Karpas-422 (cell line): Measurements from ENCODE around the gene HAUS6. TPM values are rescaled to one million over a fixed set of nuclear protein-coding genes. Genes with fewer than 3 reads are reported as not detected.
"Not testable (repeated sequence)": the region's sequence is repeated elsewhere in the genome, so short reads cannot be mapped to it uniquely, and the experiment has no call there.

Experiments used
- DNase-seq: peaks from one replicate; pipeline ENCODE4 v3.0.0-alpha.2; 2015
- H2AFZ ChIP-seq: fragments of 200-600 bp; sonication (generic); 2 replicates; pipeline ENCODE4 v1.6.1; 2014; ENCODE audit warnings: antibody characterized with exemption, low read length, mixed read lengths
- H3K27ac ChIP-seq: fragments of 200-600 bp; sonication (generic); 2 replicates; pipeline ENCODE4 v1.5.1; 2014; ENCODE audit warnings: mild to moderate bottlenecking, low read length, moderate library complexity
- H3K27me3 ChIP-seq: fragments of 200-600 bp; sonication (generic); 2 replicates; pipeline ENCODE4 v1.6.1; 2014; ENCODE audit warnings: low read length, mixed read lengths
- H3K36me3 ChIP-seq: fragments of 200-600 bp; sonication (generic); 2 replicates; pipeline ENCODE4 v1.6.1; 2014; ENCODE audit warnings: low read length, mixed read lengths; ENCODE audit not compliant: insufficient read depth
- H3K4me1 ChIP-seq: fragments of 200-600 bp; sonication (generic); 2 replicates; pipeline ENCODE4 v1.6.1; 2014; ENCODE audit warnings: mild to moderate bottlenecking, low read length, mixed read lengths
- H3K4me2 ChIP-seq: fragments of 200-600 bp; sonication (generic); 2 replicates; pipeline ENCODE4 v1.6.1; 2014; ENCODE audit warnings: low read length, low read depth, mild to moderate bottlenecking; ENCODE audit not compliant: poor library complexity, severe bottlenecking
- H3K4me3 ChIP-seq: fragments of 200-600 bp; sonication (generic); 2 replicates; pipeline ENCODE4 v1.5.1; 2014; ENCODE audit warnings: mild to moderate bottlenecking, antibody characterized with exemption, low read length, mixed read lengths
- H3K79me2 ChIP-seq: fragments of 200-600 bp; sonication (generic); 2 replicates; pipeline ENCODE4 v1.6.1; 2014; ENCODE audit warnings: mild to moderate bottlenecking, low read length, mixed read lengths
- H3K9ac ChIP-seq: fragments of 200-600 bp; sonication (generic); 2 replicates; pipeline ENCODE4 v1.6.0; 2014; ENCODE audit warnings: low read length
- H3K9me2 ChIP-seq: fragments of 200-600 bp; sonication (generic), shearing (Covaris generic); replicated peaks from 2 replicates; pipeline ENCODE4 v1.6.0; 2014; ENCODE audit warnings: mild to moderate bottlenecking, low read length, moderate library complexity; ENCODE audit not compliant: insufficient read depth
- H3K9me3 ChIP-seq: fragments of 300-700, 200-600 bp; sonication (generic); 2 replicates; pipeline ENCODE4 v1.6.1; 2014; ENCODE audit warnings: low read length, mixed read lengths
- H4K20me1 ChIP-seq: fragments of 200-600 bp; sonication (generic); 2 replicates; pipeline ENCODE4 v1.6.1; 2014; ENCODE audit warnings: mild to moderate bottlenecking, antibody characterized with exemption, low read length, low read depth; ENCODE audit not compliant: insufficient read depth
- small RNA-seq: library from RNA; depleted of rRNA; stranded (forward); fragments of <200 nt; gene quantifications from one replicate; pipeline ENCODE3, GENCODE V24; 2014
- total RNA-seq: library from RNA; depleted of rRNA; stranded (reverse); fragments of >200 nt; shearing (Covaris generic); gene quantifications from 2 replicates; pipeline ENCODE4 v1.2.3, GENCODE V29; 2014; ENCODE audit warnings: low replicate concordance; rRNA removed

HAUS6 gene
- total RNA-seq, 1 experiment from 2014 or later = 32.6 TPM

DNA sequence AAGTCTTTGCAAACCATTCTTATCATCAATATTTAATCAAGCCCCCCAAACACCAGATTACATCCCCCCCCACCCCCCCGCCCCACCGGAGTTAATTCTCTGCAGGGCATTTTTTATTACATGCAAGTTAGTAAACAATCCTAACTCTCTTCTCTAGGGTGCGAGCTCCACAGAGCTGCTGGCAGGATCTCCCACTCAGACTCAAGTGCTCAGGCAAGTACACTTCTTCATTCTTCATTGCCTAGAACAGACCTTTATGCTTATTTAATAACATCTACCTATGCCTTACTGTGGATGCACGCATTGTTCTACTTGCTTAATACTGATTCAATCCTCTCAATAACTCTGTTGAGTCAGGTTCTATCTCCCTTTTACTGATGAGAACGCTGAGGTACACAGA lies 79.6 kb downstream of the HAUS6 start:
- H3K79me2 ChIP-seq = no peaks in the 10 kb centered on the region
- H4K20me1 ChIP-seq = no peaks in the 10 kb centered on the region
- H3K4me1 ChIP-seq = no peaks in the 10 kb centered on the region
- H3K36me3 ChIP-seq = no peaks in the 10 kb centered on the region
- no peak overlapping the region for H3K9ac ChIP-seq
- H3K4me3 ChIP-seq = no peak overlapping the region
- H3K27ac ChIP-seq = no peak overlapping the region
- H3K9me3 ChIP-seq = no peaks in the 10 kb centered on the region; the same call in 1 of the 2 replicates
- H3K9me2 ChIP-seq = no peaks in the 10 kb centered on the region
- H3K4me2 ChIP-seq = no peak overlapping the region
- no peaks in the 10 kb centered on the region for H3K27me3 ChIP-seq
- DNase-seq = no peak
- no peak overlapping the region for H2AFZ ChIP-seq

DNA sequence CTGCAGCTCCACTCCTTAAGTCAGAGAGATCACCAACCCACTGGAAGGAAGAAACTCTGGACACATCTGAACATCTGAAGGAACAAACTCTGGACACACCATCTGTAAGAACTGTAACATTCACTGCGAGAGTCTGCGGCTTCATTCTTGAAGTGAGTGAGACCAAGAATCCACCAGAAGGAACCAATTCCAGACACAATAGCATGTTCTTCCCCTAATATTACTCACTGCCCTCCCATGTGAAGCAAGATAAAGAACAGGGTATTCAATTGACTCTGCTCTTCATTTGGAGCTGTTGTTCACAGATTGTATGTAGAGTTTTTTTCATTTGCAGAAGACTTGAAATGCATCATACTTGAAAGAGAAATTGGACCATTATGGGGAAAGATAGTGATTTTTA lies 80.5 kb downstream of the HAUS6 start:
- Histone ChIP-seq H3K27me3 (no peaks in the 10 kb centered on the region), H3K9me3 (no peaks in the 10 kb centered on the region; the same call in 1 of the 2 replicates), H3K79me2 (no peaks in the 10 kb centered on the region), H3K36me3 (no peaks in the 10 kb centered on the region), H3K9me2 (no peaks in the 10 kb centered on the region), H4K20me1 (no peaks in the 10 kb centered on the region), H3K9ac (no peak overlapping the region), H3K4me2 (no peak overlapping the region), H3K27ac (no peak overlapping the region), H2AFZ (no peak overlapping the region), H3K4me1 (no peaks in the 10 kb centered on the region), H3K4me3 (no peak overlapping the region)
- DNase-seq = no peak

DNA sequence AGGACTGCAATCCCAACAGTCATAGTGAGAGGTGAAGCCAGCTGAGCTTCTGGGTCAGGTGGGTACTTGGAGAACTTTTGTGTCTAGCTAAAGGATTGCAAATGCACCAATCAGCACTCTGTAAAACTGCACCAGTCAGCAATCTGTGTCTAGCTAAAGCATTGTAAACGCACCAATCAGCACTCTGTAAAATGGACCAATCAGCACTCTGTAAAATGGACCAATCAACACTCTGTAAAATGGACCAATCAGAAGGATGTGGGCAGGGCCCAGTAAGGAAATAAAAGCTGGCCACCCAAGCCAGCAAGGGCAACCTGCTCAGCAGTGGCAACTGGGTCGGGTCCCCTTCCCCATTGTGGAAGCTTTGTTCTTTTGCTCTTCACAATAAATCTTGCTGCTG lies 81.1 kb downstream of the HAUS6 start:
- not testable (repeated sequence) for H3K4me1 ChIP-seq, H4K20me1 ChIP-seq, H3K9me3 ChIP-seq, H3K36me3 ChIP-seq, H3K9ac ChIP-seq, H3K9me2 ChIP-seq, H3K4me2 ChIP-seq, H3K4me3 ChIP-seq, H2AFZ ChIP-seq, H3K27me3 ChIP-seq, H3K27ac ChIP-seq, DNase-seq, H3K79me2 ChIP-seq

DNA sequence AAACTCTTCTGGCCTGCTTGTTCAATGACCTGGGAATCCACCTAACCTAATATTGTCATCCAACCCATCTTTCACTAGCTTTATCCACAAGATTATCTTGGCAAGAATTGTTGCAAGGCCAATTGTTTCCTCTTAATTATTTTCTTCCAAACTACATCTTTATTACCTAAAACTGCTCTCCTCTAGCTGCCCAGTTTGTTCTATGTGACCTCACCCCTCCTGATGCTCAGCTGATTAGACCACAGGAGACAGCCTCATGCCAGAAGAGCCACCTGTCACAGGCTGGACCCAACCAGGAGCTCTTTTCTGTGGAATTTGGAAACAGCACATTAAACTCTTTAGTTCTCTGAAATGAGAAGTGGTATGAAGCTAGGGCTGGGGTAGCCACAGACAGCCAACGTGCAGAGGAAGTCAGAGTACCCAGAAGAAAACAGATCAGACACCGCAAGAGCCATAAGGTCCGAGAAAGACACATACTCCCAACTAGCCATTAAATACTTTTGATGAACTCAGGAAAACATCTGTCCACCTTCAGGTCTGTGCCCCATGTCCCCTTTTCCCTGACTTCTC lies 81.7 kb downstream of the HAUS6 start:
- H3K27me3 ChIP-seq = no peaks in the 10 kb centered on the region
- no peaks in the 10 kb centered on the region for H4K20me1 ChIP-seq
- no peak overlapping the region for H3K27ac ChIP-seq
- H3K79me2 ChIP-seq = no peaks in the 10 kb centered on the region
- no peaks in the 10 kb centered on the region for H3K4me1 ChIP-seq
- H3K4me2 ChIP-seq = no peak overlapping the region
- H3K9me3 ChIP-seq = no peaks in the 10 kb centered on the region; the same call in 1 of the 2 replicates
- H3K9ac ChIP-seq = no peak overlapping the region
- H3K36me3 ChIP-seq = no peaks in the 10 kb centered on the region
- DNase-seq = no peak
- no peak overlapping the region for H2AFZ ChIP-seq
- H3K9me2 ChIP-seq = no peaks in the 10 kb centered on the region
- no peak overlapping the region for H3K4me3 ChIP-seq

DNA sequence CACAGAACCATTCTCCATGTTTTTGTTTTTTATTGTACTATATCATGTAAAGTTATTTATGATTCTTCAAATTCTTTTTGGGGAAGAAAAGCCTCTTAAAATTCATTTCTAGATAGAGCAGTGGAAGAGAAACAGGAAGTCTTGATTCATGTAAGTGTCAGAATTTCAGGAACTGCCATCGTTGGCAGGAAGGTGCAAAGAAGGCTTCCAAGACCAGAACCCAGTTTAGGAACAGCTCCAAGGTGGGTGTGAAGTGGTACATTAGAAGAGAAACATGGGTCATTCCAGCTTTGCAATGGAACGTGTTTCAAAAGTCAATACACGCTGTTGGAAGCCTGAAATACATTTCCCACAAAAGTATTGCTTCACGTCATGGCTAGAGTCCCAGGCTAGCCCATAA lies 84.5 kb downstream of the HAUS6 start:
- H3K27me3 ChIP-seq = no peaks in the 10 kb centered on the region
- no peak overlapping the region for H3K4me2 ChIP-seq
- no peaks in the 10 kb centered on the region for H3K9me2 ChIP-seq
- no peaks in the 10 kb centered on the region for H3K79me2 ChIP-seq
- H3K36me3 ChIP-seq = no peaks in the 10 kb centered on the region
- no peak overlapping the region for H2AFZ ChIP-seq
- DNase-seq = peak; percentile 29
- no peaks in the 10 kb centered on the region for H3K4me1 ChIP-seq
- no peaks in the 10 kb centered on the region for H4K20me1 ChIP-seq
- H3K4me3 ChIP-seq = no peak overlapping the region
- no peak overlapping the region for H3K27ac ChIP-seq
- no peak overlapping the region for H3K9ac ChIP-seq
- H3K9me3 ChIP-seq = no peaks in the 10 kb centered on the region; the same call in 1 of the 2 replicates

DNA sequence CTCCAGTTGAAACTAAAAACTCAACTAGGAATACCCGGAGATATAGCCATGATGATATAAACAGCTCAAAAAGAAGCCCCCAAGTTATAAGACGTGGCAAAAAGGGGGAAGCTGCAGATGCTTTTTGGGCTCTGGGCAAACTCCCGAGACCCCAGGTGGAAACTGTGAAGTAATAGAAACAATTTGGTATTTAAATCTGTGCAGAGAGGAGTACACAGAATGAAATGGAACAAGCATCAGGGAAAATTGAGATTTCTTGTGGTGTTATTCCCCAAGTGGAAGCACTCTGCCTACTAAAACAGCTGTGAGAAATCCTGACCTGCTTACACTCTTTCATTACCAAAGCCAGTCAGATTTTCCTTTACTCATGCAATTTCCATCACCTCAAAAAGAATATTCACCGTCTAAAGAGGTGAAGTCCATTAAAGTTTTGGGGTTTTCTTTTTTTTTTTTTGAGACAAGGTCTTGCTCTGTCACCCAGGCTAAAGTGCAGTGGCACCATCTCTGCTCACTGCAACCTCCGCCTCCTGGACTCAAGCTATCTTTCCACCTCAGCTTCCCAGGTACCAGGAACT lies 93.2 kb downstream of the HAUS6 start:
- Histone ChIP-seq H4K20me1 (no peaks in the 10 kb centered on the region), H3K27ac (no peak overlapping the region), H3K9me2 (no peaks in the 10 kb centered on the region), H3K4me3 (no peak overlapping the region), H3K36me3 (no peaks in the 10 kb centered on the region), H3K9me3 (no peaks in the 10 kb centered on the region), H3K4me2 (no peak overlapping the region), H3K9ac (no peak overlapping the region), H2AFZ (no peak overlapping the region), H3K4me1 (no peaks in the 10 kb centered on the region), H3K79me2 (no peaks in the 10 kb centered on the region), H3K27me3 (no peaks in the 10 kb centered on the region)
- no peak for DNase-seq

Small RNA genes within 50 kb of the gene (small RNA-seq; reads per million reads assigned to genes)
- gene RF00019 = not detected
- gene RNU6-264P = not detected
- 8.5 reads per million, percentile 89 among the genes with 10 or more reads in this experiment for gene SCARNA8

Other genes starting within 250 kb of the HAUS6 start
- gene SAXO1, start 69.7 kb downstream of the HAUS6 start, total RNA-seq = not detected in 2 replicates
- gene RRAGA, start 53.5 kb downstream of the HAUS6 start, total RNA-seq = 23.8 and 32.0 TPM in 2 replicates
- gene PLIN2, start 24.6 kb upstream of the HAUS6 start, total RNA-seq = 41.6 and 58.5 TPM in 2 replicates
- 42.8 and 47.9 TPM in 2 replicates for gene DENND4C, start 127.8 kb upstream of the HAUS6 start, total RNA-seq